ENCODE measurements around the gene SPSB4.

DNA sequence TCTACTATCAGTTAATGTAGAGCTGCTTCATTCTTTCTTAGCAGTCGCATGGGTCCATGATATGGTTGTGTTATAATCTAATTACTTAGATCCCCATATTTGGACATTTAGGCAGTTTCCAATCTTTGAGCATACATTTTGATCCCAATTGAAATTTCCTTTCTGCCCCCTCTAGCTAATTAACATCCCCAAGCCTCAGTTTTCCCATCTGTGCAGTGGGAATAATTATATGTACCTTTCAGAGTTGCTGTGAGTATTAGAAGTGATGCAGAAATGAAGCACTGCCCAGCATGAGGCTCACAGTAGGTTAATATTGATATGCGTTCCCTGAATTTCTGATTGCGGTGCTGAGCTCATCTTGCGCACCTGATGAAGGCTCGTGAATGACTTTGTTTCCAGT, 21.8 kb downstream of the SPSB4 start:
- TF ChIP-seq EP300 (IDR thresholded peaks at IDR 0.05; ENCODE audit: borderline replicate concordance in 1 of 2, low read depth in 2 of 2, low read length in 2 of 2) (no peak), EZH2 (IDR thresholded peaks at IDR 0.05; ENCODE audit: low read depth, low read length, severe bottlenecking) (no peak), SUZ12 (IDR thresholded peaks at IDR 0.05; ENCODE audit: low read length) (no peak), TEAD4 (IDR thresholded peaks at IDR 0.05; ENCODE audit: low read depth, low read length) (no peak), POLR2A (IDR thresholded peaks at IDR 0.05; ENCODE audit: control extremely low read depth in 1 of 2, low read depth in 2 of 2, low read length in 2 of 2) (no peak), JUND (IDR thresholded peaks at IDR 0.05; ENCODE audit: low read length) (no peak), ZNF274 (IDR thresholded peaks at IDR 0.05; ENCODE audit: borderline replicate concordance, extremely low read depth, low read length) (no peak), POLR2AphosphoS5 (IDR thresholded peaks at IDR 0.05; ENCODE audit: low read depth, low read length) (no peak)
- TF ChIP-seq, protein P1, sequence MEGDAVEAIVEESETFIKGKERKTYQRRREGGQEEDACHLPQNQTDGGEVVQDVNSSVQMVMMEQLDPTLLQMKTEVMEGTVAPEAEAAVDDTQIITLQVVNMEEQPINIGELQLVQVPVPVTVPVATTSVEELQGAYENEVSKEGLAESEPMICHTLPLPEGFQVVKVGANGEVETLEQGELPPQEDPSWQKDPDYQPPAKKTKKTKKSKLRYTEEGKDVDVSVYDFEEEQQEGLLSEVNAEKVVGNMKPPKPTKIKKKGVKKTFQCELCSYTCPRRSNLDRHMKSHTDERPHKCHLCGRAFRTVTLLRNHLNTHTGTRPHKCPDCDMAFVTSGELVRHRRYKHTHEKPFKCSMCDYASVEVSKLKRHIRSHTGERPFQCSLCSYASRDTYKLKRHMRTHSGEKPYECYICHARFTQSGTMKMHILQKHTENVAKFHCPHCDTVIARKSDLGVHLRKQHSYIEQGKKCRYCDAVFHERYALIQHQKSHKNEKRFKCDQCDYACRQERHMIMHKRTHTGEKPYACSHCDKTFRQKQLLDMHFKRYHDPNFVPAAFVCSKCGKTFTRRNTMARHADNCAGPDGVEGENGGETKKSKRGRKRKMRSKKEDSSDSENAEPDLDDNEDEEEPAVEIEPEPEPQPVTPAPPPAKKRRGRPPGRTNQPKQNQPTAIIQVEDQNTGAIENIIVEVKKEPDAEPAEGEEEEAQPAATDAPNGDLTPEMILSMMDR (IDR thresholded peaks at IDR 0.05; ENCODE audit: control extremely low read depth in 1 of 3, insufficient read depth in 1 of 3, low read depth in 1 of 3, low read length in 3 of 3), result no peak
- TF ChIP-seq, protein P2, sequence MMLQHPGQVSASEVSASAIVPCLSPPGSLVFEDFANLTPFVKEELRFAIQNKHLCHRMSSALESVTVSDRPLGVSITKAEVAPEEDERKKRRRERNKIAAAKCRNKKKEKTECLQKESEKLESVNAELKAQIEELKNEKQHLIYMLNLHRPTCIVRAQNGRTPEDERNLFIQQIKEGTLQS (IDR thresholded peaks at IDR 0.05; ENCODE audit: insufficient read depth, low read depth, low read length), result no peak

Data from H1 (cell line).